ENCODE data around the gene ABHD2. TPM values are rescaled to one million over a fixed set of nuclear protein-coding genes. Genes with fewer than 3 reads are reported as not detected.
A peak's percentile ranks its signal among the peaks of the same experiment; 100 is the strongest.

ABHD2 gene
- total RNA-seq, 1 experiment from 2014 or later: 148 TPM

- Histone ChIP-seq H4K20me1 (ENCODE audit: insufficient read depth) (no peaks in the 10 kb centered on the region), H3K9me2 (ENCODE audit: insufficient read depth) (no peaks in the 10 kb centered on the region), H3K36me3 (ENCODE audit: low read depth) (peaks cover 48% of the 10 kb centered on the region), H3K27ac (peak overlapping the region; percentile 52), H3K4me2 (peak overlapping the region; percentile 6; the same call in 1 of the 2 replicates), H3K27me3 (ENCODE audit: insufficient read depth, low read depth) (no peaks in the 10 kb centered on the region), H3F3A (ENCODE audit: insufficient read depth, low read depth) (peaks cover 21% of the 10 kb centered on the region), H2AFZ (no peak overlapping the region), H3K4me1 (replicated peaks; ENCODE audit: insufficient read depth) (peaks cover 53% of the 10 kb centered on the region), H3K79me2 (ENCODE audit: low read depth) (peaks cover 26% of the 10 kb centered on the region), H3K4me3 (no peak overlapping the region), H3K9me3 (ENCODE audit: insufficient read depth, low read depth) (no peaks in the 10 kb centered on the region)
- TF ChIP-seq CTCF (conservative IDR thresholded peaks at IDR 0.05): 0 out of 2 replicates have a peak, but pooled peaks have one; percentile 18
- TF ChIP-seq EZH2 (IDR thresholded peaks at IDR 0.05; ENCODE audit: low read depth): no peak
- no peak for DNase-seq
- no TSS peak for BruUV-seq (replicated peaks)
- CTCF ChIA-PET: interaction anchor here (0.5 to 0.6 kb wide), 2 partner anchors 69 to 230 kb away, joined by 3 read pairs; no protein-coding TSS in a partner anchor
- intact Hi-C loops (cut with micrococcal nuclease; ENCODE audit: unreplicated experiment): loop anchor here (5.0 kb wide), 1 partner anchor 40 kb away; the partner anchor contains the start of gene ABHD2
- POLR2A ChIA-PET (ENCODE audit: unreplicated experiment): interaction anchor here (0.5 to 0.6 kb wide), 2 partner anchors 39 to 41 kb away, joined by 3 read pairs; partner anchors contain the start of gene ABHD2
Measured at GRCh38 chr15:89127054-89127702, 38.9 kb downstream of the ABHD2 start.

GRCh38 chr15:89128320-89129122 lies 40.3 kb downstream of the ABHD2 start:
- Histone ChIP-seq H3K9me2 (ENCODE audit: insufficient read depth) (no peaks in the 10 kb centered on the region), H2AFZ (no peak overlapping the region), H3K4me3 (no peak overlapping the region), H3F3A (ENCODE audit: insufficient read depth, low read depth) (peaks cover 21% of the 10 kb centered on the region), H3K27me3 (ENCODE audit: insufficient read depth, low read depth) (no peaks in the 10 kb centered on the region), H3K27ac (peak overlapping the region; percentile 40), H3K4me2 (no peak overlapping the region), H4K20me1 (ENCODE audit: insufficient read depth) (no peaks in the 10 kb centered on the region), H3K79me2 (ENCODE audit: low read depth) (peaks cover 14% of the 10 kb centered on the region; the same call in 1 of the 2 replicates), H3K36me3 (ENCODE audit: low read depth) (peaks cover 41% of the 10 kb centered on the region), H3K9me3 (ENCODE audit: insufficient read depth, low read depth) (no peaks in the 10 kb centered on the region), H3K4me1 (replicated peaks; ENCODE audit: insufficient read depth) (peaks cover 51% of the 10 kb centered on the region)
- intact Hi-C loops (cut with micrococcal nuclease; ENCODE audit: unreplicated experiment): loop anchor here (2.0 to 5.0 kb wide), 2 partner anchors 41 to 72 kb away; partner anchors contain the start of gene ABHD2
- no peak for TF ChIP-seq CTCF (conservative IDR thresholded peaks at IDR 0.05)
- TF ChIP-seq EZH2 (IDR thresholded peaks at IDR 0.05; ENCODE audit: low read depth): no peak
- ChIA-PET CTCF (interaction anchor here (0.5 to 1.4 kb wide), 6 partner anchors 29 to 746 kb away, joined by 3 to 12 read pairs (median 6); partner anchors contain the start of gene HAPLN3), POLR2A (ENCODE audit: unreplicated experiment) (no interaction called here)
- BruUV-seq (replicated peaks): no TSS peak
- DNase-seq: no peak
